ENCODE measurements around the gene AEBP1. TPM values are rescaled to one million over a fixed set of nuclear protein-coding genes. Genes with fewer than 3 reads are reported as not detected.

The AEBP1 gene
- total RNA-seq, 1 donor from 2014 or later, result 422 TPM

DNA sequence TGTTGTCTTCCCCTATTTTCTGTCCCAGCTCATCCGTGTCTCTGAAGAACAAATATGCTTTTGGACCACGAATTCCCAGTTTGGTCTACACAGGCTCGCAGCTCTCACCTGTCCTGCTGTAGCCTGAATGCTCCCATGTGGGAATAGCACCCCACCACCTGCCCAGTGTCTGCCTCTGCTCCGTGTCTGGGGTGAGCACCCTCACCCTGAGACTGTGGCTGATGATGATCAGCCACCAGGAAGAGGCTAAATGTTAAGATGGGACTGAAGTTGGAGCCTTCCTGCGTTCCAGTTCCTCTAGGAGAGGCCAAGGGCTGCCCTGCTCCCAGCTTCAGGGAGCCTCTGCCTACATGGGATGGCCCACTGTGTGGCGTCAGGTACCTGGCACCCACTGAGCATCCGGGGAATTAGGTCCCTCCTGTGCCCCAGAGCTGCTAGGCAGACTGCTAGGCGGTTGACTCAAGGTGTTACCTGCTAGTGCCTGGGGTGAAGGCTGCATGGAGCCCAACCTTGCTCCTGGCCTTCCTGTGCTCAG lies 42.4 kb upstream of the AEBP1 start:
- H3K4me1 Mint-ChIP-seq (ENCODE audit: low read depth), result peaks cover 18% of the 10 kb centered on the region
- no peak overlapping the region for H3K4me3 Mint-ChIP-seq (ENCODE audit: unreplicated experiment)
- H3K9me3 Mint-ChIP-seq (ENCODE audit: low read depth), result no peaks in the 10 kb centered on the region
- H3K27me3 Mint-ChIP-seq (ENCODE audit: low read depth), result no peaks in the 10 kb centered on the region
- TF ChIP-seq CTCF (IDR thresholded peaks at IDR 0.05), result no peak
- peak; percentile 68 for DNase-seq (ENCODE audit: low spot score)
- H3K36me3 Mint-ChIP-seq (ENCODE audit: low read depth), result peaks cover 37% of the 10 kb centered on the region
- no peak overlapping the region for H3K27ac Mint-ChIP-seq (ENCODE audit: unreplicated experiment)

- H3K4me3 Mint-ChIP-seq (ENCODE audit: unreplicated experiment), result no peak overlapping the region
- no peak overlapping the region for H3K27ac Mint-ChIP-seq (ENCODE audit: unreplicated experiment)
- no peaks in the 10 kb centered on the region for H3K27me3 Mint-ChIP-seq (ENCODE audit: low read depth)
- H3K9me3 Mint-ChIP-seq (ENCODE audit: low read depth), result no peaks in the 10 kb centered on the region
- H3K4me1 Mint-ChIP-seq (ENCODE audit: low read depth), result peaks cover 23% of the 10 kb centered on the region
- no peak for TF ChIP-seq CTCF (IDR thresholded peaks at IDR 0.05)
- peak; percentile 90 for DNase-seq (ENCODE audit: low spot score)
- peaks cover 33% of the 10 kb centered on the region for H3K36me3 Mint-ChIP-seq (ENCODE audit: low read depth)
Observed at GRCh38 chr7:44062180-44062902, 41.8 kb upstream of the AEBP1 start.

GRCh38 chr7:44062903-44063295 lies 41.2 kb upstream of the AEBP1 start:
- DNase-seq (ENCODE audit: low spot score), result no peak
- Mint-ChIP-seq H3K27me3 (ENCODE audit: low read depth) (no peaks in the 10 kb centered on the region), H3K27ac (ENCODE audit: unreplicated experiment) (no peak overlapping the region), H3K4me3 (ENCODE audit: unreplicated experiment) (no peak overlapping the region), H3K4me1 (ENCODE audit: low read depth) (peaks cover 23% of the 10 kb centered on the region), H3K36me3 (ENCODE audit: low read depth) (peaks cover 28% of the 10 kb centered on the region), H3K9me3 (ENCODE audit: low read depth) (no peaks in the 10 kb centered on the region)
- TF ChIP-seq CTCF (IDR thresholded peaks at IDR 0.05), result no peak

DNA sequence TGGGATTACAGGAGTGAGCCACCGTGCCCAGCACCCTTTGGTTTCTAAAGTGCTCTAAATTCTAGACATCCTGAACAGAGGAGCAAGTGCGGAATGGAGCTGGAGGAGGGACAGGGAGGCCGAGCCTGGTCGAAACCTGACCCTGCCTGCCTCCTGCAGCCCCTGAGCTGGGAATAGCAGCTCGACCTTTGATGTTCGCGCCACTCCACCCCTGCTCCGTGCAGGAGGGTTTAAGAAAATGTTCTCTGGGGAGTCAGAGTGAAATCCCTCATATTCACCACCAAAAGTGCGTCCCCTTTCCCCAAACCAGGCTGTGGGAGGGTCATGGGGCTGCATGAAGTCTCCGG lies 40.6 kb upstream of the AEBP1 start:
- Mint-ChIP-seq H3K4me3 (ENCODE audit: unreplicated experiment) (no peak overlapping the region), H3K27ac (ENCODE audit: unreplicated experiment) (no peak overlapping the region), H3K4me1 (ENCODE audit: low read depth) (peaks cover 25% of the 10 kb centered on the region), H3K9me3 (ENCODE audit: low read depth) (no peaks in the 10 kb centered on the region), H3K27me3 (ENCODE audit: low read depth) (no peaks in the 10 kb centered on the region), H3K36me3 (ENCODE audit: low read depth) (peaks cover 22% of the 10 kb centered on the region)
- TF ChIP-seq CTCF (IDR thresholded peaks at IDR 0.05), result no peak
- peak; percentile 57 for DNase-seq (ENCODE audit: low spot score)

DNA sequence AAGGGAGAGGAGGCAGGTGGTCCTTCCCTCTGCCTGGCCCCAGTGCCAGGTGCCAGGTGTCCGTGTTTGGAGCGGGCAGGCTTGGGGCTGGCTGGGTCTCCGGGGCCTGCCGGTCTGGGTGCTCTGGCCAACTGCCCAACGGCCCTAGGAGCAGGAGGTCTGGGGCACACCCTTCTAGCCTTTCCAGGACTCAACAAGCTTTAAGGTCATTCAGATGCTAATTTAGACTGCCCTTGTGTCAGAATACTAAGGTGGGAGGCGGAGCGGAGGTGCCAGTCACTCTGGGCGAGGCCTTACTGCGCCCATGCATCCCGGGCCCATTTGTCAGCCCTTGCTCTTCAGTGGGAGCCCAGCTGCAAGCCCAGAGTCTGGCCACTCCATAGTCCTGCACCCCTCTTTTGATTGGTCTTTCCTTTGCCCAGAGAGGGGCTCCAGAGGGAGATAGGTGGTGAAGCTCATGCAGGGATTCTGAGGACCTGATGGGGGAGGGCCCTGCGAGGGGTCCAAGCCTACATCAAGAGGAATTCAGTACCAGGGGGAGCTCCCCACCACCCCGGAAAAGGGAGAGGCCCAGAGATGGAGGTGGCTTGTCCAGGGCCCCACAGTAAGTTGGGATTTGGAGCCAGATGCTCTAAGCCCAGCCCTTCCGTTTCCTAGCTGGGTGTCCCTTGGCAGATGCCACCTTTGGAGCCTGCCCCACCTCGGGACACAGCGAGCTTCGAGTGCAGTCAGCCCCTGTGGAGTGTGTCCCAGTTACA lies 40.1 kb upstream of the AEBP1 start:
- Mint-ChIP-seq H3K27ac (ENCODE audit: unreplicated experiment) (no peak overlapping the region), H3K36me3 (ENCODE audit: low read depth) (peaks cover 17% of the 10 kb centered on the region)

More for the DNA sequence above, 40.1 kb upstream of the AEBP1 start:
- no peaks in the 10 kb centered on the region for H3K27me3 Mint-ChIP-seq (ENCODE audit: low read depth)
- H3K4me1 Mint-ChIP-seq (ENCODE audit: low read depth), result peaks cover 25% of the 10 kb centered on the region
- no peak for TF ChIP-seq CTCF (IDR thresholded peaks at IDR 0.05)
- H3K4me3 Mint-ChIP-seq (ENCODE audit: unreplicated experiment), result no peak overlapping the region
- no peaks in the 10 kb centered on the region for H3K9me3 Mint-ChIP-seq (ENCODE audit: low read depth)
- DNase-seq (ENCODE audit: low spot score), result peak; percentile 79

Measured in chondrocyte (in vitro differentiated cells).